B cell (primary cell): ENCODE data around the gene STAT4. TPM values are rescaled to one million over a fixed set of nuclear protein-coding genes. Genes with fewer than 3 reads are reported as not detected.

Experiments
- ATAC-seq: fragments of 200-7000 bp; cut with Tn5 transposase; one replicate; pipeline ENCODE4 v1.10.0; 2021; ENCODE audit warnings: low read depth, mild to moderate bottlenecking, moderate number of reproducible peaks, moderate library complexity
- CTCF ChIA-PET: fragments of 350-600 bp; sonication (Branson Sonifier 250); formaldehyde crosslinking; loops from one replicate; lab custom pipeline; 2021; ENCODE audit warnings: antibody characterized with exemption, inconsistent platforms; lab: Charles Lee
- POLR2A ChIA-PET: fragments of 350-600 bp; sonication (Branson Sonifier 250); formaldehyde crosslinking; loops from one replicate; lab custom pipeline; 2021; ENCODE audit warnings: antibody characterized with exemption; lab: Charles Lee
- DNase-seq: peaks from one replicate; pipeline ENCODE4 v3.0.0; 2013
- H2AFZ ChIP-seq: 2 replicates; pipeline ENCODE4 v1.6.1; 2012; ENCODE audit warnings: mild to moderate bottlenecking, low read depth, low read length; ENCODE audit not compliant: insufficient read depth, poor library complexity, severe bottlenecking
- H3K27ac ChIP-seq, 2 donors: 1 replicate in 1 of 2; 2 replicates in 1 of 2; pipeline ENCODE4 v1.5.1; 2012 to 2013; ENCODE audit warnings: low read length in 2 of 2, mild to moderate bottlenecking in 2 of 2, moderate library complexity in 1 of 2
- H3K27me3 ChIP-seq, 4 experiments: fragments of 200-600 bp in 1 of 4; sonication (generic) in 1 of 4; replicated peaks in 1 of 4; 1 replicate in 2 of 4; 2 replicates in 2 of 4; pipeline versions ENCODE4 v1.6.1 to v1.7.0; 2013 to 2016; ENCODE audit warnings: low read length in 3 of 4, mild to moderate bottlenecking in 2 of 4, mixed read lengths in 1 of 4, moderate library complexity in 1 of 4; ENCODE audit not compliant: insufficient read depth in 4 of 4, control insufficient read depth in 3 of 4; ENCODE audit errors: control extremely low read depth in 1 of 4
- H3K36me3 ChIP-seq, 2 experiments: replicated peaks in 1 of 2; 1 replicate in 1 of 2; 2 replicates in 1 of 2; pipeline versions ENCODE4 v1.6.1 to v1.7.1; 2013; ENCODE audit warnings: low read length in 1 of 2; ENCODE audit not compliant: insufficient read depth in 2 of 2, control insufficient read depth in 1 of 2; ENCODE audit errors: control extremely low read depth in 1 of 2, extremely low read depth in 1 of 2
- H3K4me1 ChIP-seq, 2 donors: fragments of 200-600 bp in 1 of 2; sonication (generic) in 1 of 2; 1 replicate in 1 of 2; 2 replicates in 1 of 2; pipeline versions ENCODE4 v1.5.1 to v1.6.1; 2013 to 2017; ENCODE audit warnings: low read length in 2 of 2; ENCODE audit not compliant: control insufficient read depth in 2 of 2, insufficient read depth in 2 of 2
- H3K4me2 ChIP-seq: replicated peaks from 2 replicates; pipeline ENCODE3; 2012; ENCODE audit warnings: mild to moderate bottlenecking, low read depth, low read length; ENCODE audit not compliant: poor library complexity, severe bottlenecking
- H3K4me3 ChIP-seq, 5 experiments: fragments of 200-600 bp in 1 of 5; sonication (generic) in 1 of 5; 1 replicate in 3 of 5; 2 replicates in 2 of 5; pipeline versions ENCODE4 v1.5.1 to v1.7.0; 2011 to 2016; ENCODE audit warnings: low read length in 4 of 5, mild to moderate bottlenecking in 4 of 5, low read depth in 2 of 5, control low read depth in 1 of 5, moderate library complexity in 1 of 5; ENCODE audit not compliant: insufficient read depth in 1 of 5; ENCODE audit errors: control extremely low read depth in 1 of 5, extremely low read depth in 1 of 5
- H3K79me2 ChIP-seq: fragments of 200-600 bp; sonication (generic); one replicate; pipeline ENCODE4 v1.6.0; 2016; ENCODE audit warnings: low read length; ENCODE audit not compliant: control insufficient read depth, insufficient read depth
- H3K9ac ChIP-seq: fragments of 200-600 bp; sonication (generic); 2 replicates; pipeline ENCODE4 v1.6.1; 2017; ENCODE audit warnings: mild to moderate bottlenecking, low read length, moderate library complexity
- H3K9me3 ChIP-seq, 3 donors: one replicate each; pipeline versions ENCODE4 v1.6.1 to v1.7.1; 2013; ENCODE audit warnings: low read length in 2 of 3; ENCODE audit not compliant: control insufficient read depth in 2 of 3, insufficient read depth in 1 of 3; ENCODE audit errors: control extremely low read depth in 1 of 3
- H4K20me1 ChIP-seq: 2 replicates; pipeline ENCODE4 v1.6.0; 2012; ENCODE audit warnings: mild to moderate bottlenecking, low read length; ENCODE audit not compliant: insufficient read depth, control insufficient read depth, poor library complexity, severe bottlenecking
- H3K27ac Mint-ChIP-seq: one replicate; pipeline ENCODE4 v1.8.0; 2021; ENCODE audit warnings: mixed read lengths
- H3K27me3 Mint-ChIP-seq: one replicate; pipeline ENCODE4 v1.8.0; 2021; ENCODE audit warnings: mixed read lengths
- H3K4me1 Mint-ChIP-seq: one replicate; pipeline ENCODE4 v1.8.0; 2021; ENCODE audit warnings: mixed read lengths
- H3K4me3 Mint-ChIP-seq: one replicate; pipeline ENCODE4 v1.8.0; 2021; ENCODE audit warnings: mixed read lengths
- H3K9me3 Mint-ChIP-seq: one replicate; pipeline ENCODE4 v1.8.0; 2022; ENCODE audit warnings: mixed read lengths; ENCODE audit not compliant: insufficient read depth
- EZH2 ChIP-seq: IDR thresholded peaks from 2 replicates; pipeline ENCODE4 v1.6.1; 2012; ENCODE audit warnings: borderline replicate concordance, low read depth, mild to moderate bottlenecking, moderate library complexity, low read length; ENCODE audit not compliant: insufficient read depth, poor library complexity, severe bottlenecking
- WGBS: methylation state at CpG from one replicate; pipeline ENCODE4 v1.1.5; 2013; ENCODE audit warnings: missing lambda C conversion rate; ENCODE audit not compliant: insufficient coverage; 5-methylcytosine and 5-hydroxymethylcytosine counted together
- intact Hi-C: fragments of 100-400 bp; cut with micrococcal nuclease; formaldehyde crosslinking; loops from one replicate; pipeline ENCODE4 v1.10.0; 2022
- polyA plus RNA-seq: library from polyadenylated mRNA; depleted of rRNA; stranded (reverse); fragments of >200 nt; gene quantifications from 2 replicates; pipeline ENCODE4 v1.2.3, GENCODE V29; 2012
- total RNA-seq, 2 donors: library from RNA; stranded (reverse); fragments of 120-200 nt in 1 of 2; gene quantifications; 1 replicate in 1 of 2; 2 replicates in 1 of 2; pipeline versions ENCODE4 v1.2.3 to v1.2.4, GENCODE V29; 2013 to 2022
- TF ChIP-seq, protein P1 (sequence below): fragments of 200-600 bp; IDR thresholded peaks from one replicate; pipeline ENCODE4 v1.8.0; 2022; ENCODE audit warnings: antibody characterized with exemption, mild to moderate bottlenecking

STAT4 gene
- total and polyA plus RNA-seq, 2 donors (not counting 1 experiment from before 2014, with no cell fraction given): 2.0 to 62.1 TPM

DNA sequence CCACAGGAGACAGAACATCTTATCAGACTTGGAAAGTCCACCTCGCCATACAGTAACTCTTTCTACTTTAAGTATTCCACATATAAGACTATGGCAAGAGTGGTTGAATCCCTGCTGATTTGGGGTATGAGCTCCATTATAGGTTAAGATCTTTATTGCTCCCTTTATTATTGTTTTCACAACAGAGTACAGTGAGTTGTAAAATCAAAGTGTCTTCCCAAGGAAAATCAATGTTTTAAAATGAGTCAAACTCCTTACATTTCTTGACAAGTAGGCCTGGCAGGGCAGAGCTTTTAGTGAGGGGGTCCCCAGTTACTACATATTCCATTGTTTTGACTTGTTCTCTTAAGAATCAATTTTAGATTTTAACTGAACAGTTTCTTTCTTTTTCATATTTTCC, 87.2 kb downstream of the STAT4 start:
- POLR2A ChIA-PET: no interaction called here
- Mint-ChIP-seq H3K4me3 (no peak overlapping the region), H3K4me1 (peaks cover 3% of the 10 kb centered on the region), H3K9me3 (no peaks in the 10 kb centered on the region), H3K27me3 (peaks cover 15% of the 10 kb centered on the region), H3K27ac (no peak overlapping the region)
- Histone ChIP-seq H3K9me3 (no peaks in the 10 kb centered on the region), H3K4me3 (no peak overlapping the region), H2AFZ (no peak overlapping the region), H3K79me2 (no peaks in the 10 kb centered on the region), H3K27ac (no peak overlapping the region), H3K27me3 (peaks cover 0 to 4% (median 2%) of the 10 kb centered on the region in 4 experiments), H3K36me3 (no peaks in the 10 kb centered on the region), H4K20me1 (no peaks in the 10 kb centered on the region), H3K4me2 (no peak overlapping the region), H3K9ac (no peak overlapping the region), H3K4me1 (no peaks in the 10 kb centered on the region)
- DNase-seq (no peak), ATAC-seq (no peak)
- CTCF ChIA-PET: interaction anchor here (0.9 kb wide), 1 partner anchor 91 kb away, joined by 3 read pairs; no protein-coding TSS in a partner anchor
- TF ChIP-seq, protein P1, sequence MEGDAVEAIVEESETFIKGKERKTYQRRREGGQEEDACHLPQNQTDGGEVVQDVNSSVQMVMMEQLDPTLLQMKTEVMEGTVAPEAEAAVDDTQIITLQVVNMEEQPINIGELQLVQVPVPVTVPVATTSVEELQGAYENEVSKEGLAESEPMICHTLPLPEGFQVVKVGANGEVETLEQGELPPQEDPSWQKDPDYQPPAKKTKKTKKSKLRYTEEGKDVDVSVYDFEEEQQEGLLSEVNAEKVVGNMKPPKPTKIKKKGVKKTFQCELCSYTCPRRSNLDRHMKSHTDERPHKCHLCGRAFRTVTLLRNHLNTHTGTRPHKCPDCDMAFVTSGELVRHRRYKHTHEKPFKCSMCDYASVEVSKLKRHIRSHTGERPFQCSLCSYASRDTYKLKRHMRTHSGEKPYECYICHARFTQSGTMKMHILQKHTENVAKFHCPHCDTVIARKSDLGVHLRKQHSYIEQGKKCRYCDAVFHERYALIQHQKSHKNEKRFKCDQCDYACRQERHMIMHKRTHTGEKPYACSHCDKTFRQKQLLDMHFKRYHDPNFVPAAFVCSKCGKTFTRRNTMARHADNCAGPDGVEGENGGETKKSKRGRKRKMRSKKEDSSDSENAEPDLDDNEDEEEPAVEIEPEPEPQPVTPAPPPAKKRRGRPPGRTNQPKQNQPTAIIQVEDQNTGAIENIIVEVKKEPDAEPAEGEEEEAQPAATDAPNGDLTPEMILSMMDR: no peak
- TF ChIP-seq EZH2: no peak
- intact Hi-C loops: no loop called here
- no CpG with 5 or more reads among the region's 1 CpG for WGBS

DNA sequence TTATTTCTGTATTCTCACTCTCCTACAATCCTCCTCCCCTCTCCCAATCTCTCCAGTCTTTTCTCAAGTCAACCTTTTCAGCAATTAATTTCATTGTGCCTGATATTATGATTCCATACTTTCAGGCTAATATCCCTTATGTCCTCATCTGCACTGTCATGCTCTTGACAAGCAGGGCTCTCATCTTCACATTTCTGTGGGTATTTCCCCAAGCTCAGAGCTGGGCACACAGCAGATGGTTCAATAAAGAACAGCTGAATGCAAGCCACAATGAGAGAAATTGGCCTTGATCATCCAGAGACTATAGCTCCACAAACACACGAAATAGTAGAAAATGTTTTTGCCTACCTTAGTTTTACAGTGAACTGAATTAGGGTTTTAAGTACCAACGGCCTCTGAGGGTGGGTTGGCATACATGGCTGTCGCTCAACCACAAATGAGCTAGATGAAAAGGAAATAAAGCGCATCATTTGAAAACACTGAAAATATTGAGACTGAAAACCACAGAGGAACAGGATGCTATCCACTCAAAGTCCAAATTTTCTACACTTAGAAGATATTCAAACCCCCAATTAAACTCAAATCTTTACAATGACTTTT, 89.3 kb downstream of the STAT4 start:
- Histone ChIP-seq H2AFZ (no peak overlapping the region), H3K9me3 (no peaks in the 10 kb centered on the region), H3K27ac (no peak overlapping the region), H3K4me3 (no peak overlapping the region), H3K4me2 (no peak overlapping the region), H3K9ac (no peak overlapping the region), H3K27me3 (peaks cover 0 to 4% (median 2%) of the 10 kb centered on the region in 4 experiments), H3K79me2 (no peaks in the 10 kb centered on the region), H3K4me1 (no peaks in the 10 kb centered on the region), H3K36me3 (no peaks in the 10 kb centered on the region), H4K20me1 (no peaks in the 10 kb centered on the region)
- Mint-ChIP-seq H3K9me3 (no peaks in the 10 kb centered on the region), H3K4me3 (no peak overlapping the region), H3K27me3 (peaks cover 18% of the 10 kb centered on the region), H3K4me1 (peaks cover 3% of the 10 kb centered on the region), H3K27ac (no peak overlapping the region)
- DNase-seq (no peak), ATAC-seq (no peak)
- CTCF ChIA-PET: interaction anchor here (1.2 to 1.7 kb wide), 2 partner anchors 9 to 94 kb away, joined by 5 to 9 read pairs; no protein-coding TSS in a partner anchor
- TF ChIP-seq, protein P1: no peak
- no peak for TF ChIP-seq EZH2
- POLR2A ChIA-PET: interaction anchor here (0.6 kb wide), 1 partner anchor 1312 kb away, joined by 8 read pairs; no protein-coding TSS in a partner anchor
- no CpG with 5 or more reads among the region's 4 CpGs for WGBS
- intact Hi-C loops: no loop called here
